ENCODE results near the gene IL15.
"Not testable (repeated sequence)": the region's sequence is repeated elsewhere in the genome, so short reads cannot be mapped to it uniquely, and the experiment has no call there.

Gene IL15

GRCh38 chr4:141705048-141705746 is 68.8 kb downstream of the IL15 start:
- no peak for DNase-seq (ENCODE audit: low spot score)

GRCh38 chr4:141705747-141706377 is 69.5 kb downstream of the IL15 start:
- no peak for DNase-seq (ENCODE audit: low spot score)

- DNase-seq (ENCODE audit: low spot score), result no peak
Observed at GRCh38 chr4:141706445-141706844, 70.1 kb downstream of the IL15 start.

GRCh38 chr4:141711211-141711610 is 74.8 kb downstream of the IL15 start:
- DNase-seq (ENCODE audit: low spot score), result peak; percentile 26

- no peak for DNase-seq (ENCODE audit: low spot score)
Observed at GRCh38 chr4:141713185-141713584, 76.8 kb downstream of the IL15 start.

GRCh38 chr4:141713771-141714445 is 77.5 kb downstream of the IL15 start:
- DNase-seq (ENCODE audit: low spot score), result peak; percentile 47

GRCh38 chr4:141719585-141719984 is 83.2 kb downstream of the IL15 start:
- no peak for DNase-seq (ENCODE audit: low spot score)

GRCh38 chr4:141721174-141721573 is 84.8 kb downstream of the IL15 start:
- no peak for DNase-seq (ENCODE audit: low spot score)

- DNase-seq (ENCODE audit: low spot score), result no peak
Observed at GRCh38 chr4:141724646-141725045, 88.3 kb downstream of the IL15 start.

- no peak for DNase-seq (ENCODE audit: low spot score)
Observed at GRCh38 chr4:141727420-141727819, 91.0 kb downstream of the IL15 start.

GRCh38 chr4:141730805-141731204 is 94.4 kb downstream of the IL15 start:
- DNase-seq (ENCODE audit: low spot score), result no peak

GRCh38 chr4:141731481-141731880 is 95.1 kb downstream of the IL15 start:
- no peak for DNase-seq (ENCODE audit: low spot score)

GRCh38 chr4:141739636-141740035 is 103.3 kb downstream of the IL15 start:
- DNase-seq (ENCODE audit: low spot score), result no peak

GRCh38 chr4:141746026-141746425 is 109.6 kb downstream of the IL15 start:
- no peak for DNase-seq (ENCODE audit: low spot score)

GRCh38 chr4:141751806-141752205 is 115.4 kb downstream of the IL15 start:
- not testable (repeated sequence) for DNase-seq (ENCODE audit: low spot score)

- no peak for DNase-seq (ENCODE audit: low spot score)
Observed at GRCh38 chr4:141757287-141757686, 120.9 kb downstream of the IL15 start.

- DNase-seq (ENCODE audit: low spot score), result no peak
Observed at GRCh38 chr4:141759796-141760425, 123.5 kb downstream of the IL15 start.

- DNase-seq (ENCODE audit: low spot score), result no peak
Observed at GRCh38 chr4:141761926-141762325, 125.5 kb downstream of the IL15 start.

- DNase-seq (ENCODE audit: low spot score), result no peak
Observed at GRCh38 chr4:141763374-141763773, 127.0 kb downstream of the IL15 start.

- peak; percentile 56 for DNase-seq (ENCODE audit: low spot score)
Observed at GRCh38 chr4:141768954-141769353, 132.6 kb downstream of the IL15 start.

GRCh38 chr4:141771889-141772830 is 135.8 kb downstream of the IL15 start:
- no peak for DNase-seq (ENCODE audit: low spot score)

GRCh38 chr4:141772838-141773237 is 136.5 kb downstream of the IL15 start:
- no peak for DNase-seq (ENCODE audit: low spot score)

Measured in AG20443 (cell line).